HepG2 (cell line): ENCODE results near the gene ICE2. TPM values are rescaled to one million over a fixed set of nuclear protein-coding genes. Genes with fewer than 3 reads are reported as not detected.

Experiments used
- ASH2L ChIP-seq: fragments of 300-600, 200-600 bp; sonication (generic); IDR thresholded peaks from 2 replicates; pipeline ENCODE4 v1.7.0; 2017; ENCODE audit warnings: low read depth, mild to moderate bottlenecking, moderate library complexity, mixed read lengths, low read length; ENCODE audit not compliant: insufficient read length
- BCL6 ChIP-seq: IDR thresholded peaks from 2 replicates; pipeline ENCODE4 v1.6.1; 2016; ENCODE audit warnings: missing genetic modification reagents, missing compliant biosample characterization
- CC2D1A ChIP-seq: sonication (generic); formaldehyde crosslinking; IDR thresholded peaks from 2 replicates; pipeline ENCODE4 v1.8.1; 2023; ENCODE audit warnings: mild to moderate bottlenecking, missing genetic modification reagents
- EP300 ChIP-seq, 3 experiments: sonication (generic) in 1 of 3; formaldehyde crosslinking in 1 of 3; IDR thresholded peaks; 2 replicates each; pipeline versions ENCODE4 v1.5.1 to v1.6.1; 2011 to 2020; ENCODE audit warnings: low read depth in 2 of 3, low read length in 2 of 3, borderline replicate concordance in 1 of 3, improper control_type of control experiment in 1 of 3, mild to moderate bottlenecking in 1 of 3, missing genetic modification reagents in 1 of 3, moderate library complexity in 1 of 3
- ETS1 ChIP-seq: sonication (generic); formaldehyde crosslinking; IDR thresholded peaks from 2 replicates; pipeline ENCODE4 v1.4.0; 2020; ENCODE audit warnings: missing genetic modification reagents
- FOSL2 ChIP-seq: sonication (generic); formaldehyde crosslinking; IDR thresholded peaks from 2 replicates; pipeline ENCODE4 v1.4.0; 2020; ENCODE audit warnings: missing genetic modification reagents
- GTF2F1 ChIP-seq: fragments of 150-350 bp; IDR thresholded peaks from 2 replicates; pipeline ENCODE4 v1.6.1; 2014; ENCODE audit warnings: low read length
- HHEX ChIP-seq: IDR thresholded peaks from 2 replicates; pipeline ENCODE4 v1.6.1; 2016; ENCODE audit warnings: control low read depth
- HMG20A ChIP-seq: IDR thresholded peaks from 2 replicates; pipeline ENCODE4 v1.6.1; 2016; ENCODE audit warnings: borderline replicate concordance
- HNF4A ChIP-seq: sonication (generic); formaldehyde crosslinking; IDR thresholded peaks from 2 replicates; pipeline ENCODE4 v1.4.0; 2020; ENCODE audit warnings: missing genetic modification reagents
- MATR3 ChIP-seq: sonication (generic); formaldehyde crosslinking; IDR thresholded peaks from 2 replicates; pipeline ENCODE4 v1.4.0; 2020; ENCODE audit warnings: missing genetic modification reagents
- MED1 ChIP-seq: sonication (generic); formaldehyde crosslinking; IDR thresholded peaks from 2 replicates; pipeline ENCODE4 v1.4.0; 2020; ENCODE audit warnings: missing genetic modification reagents
- MIER3 ChIP-seq: IDR thresholded peaks from 2 replicates; pipeline ENCODE4 v1.6.1; 2016; ENCODE audit warnings: missing compliant biosample characterization, borderline replicate concordance
- PAXIP1 ChIP-seq: sonication (generic); formaldehyde crosslinking; conservative IDR thresholded peaks from 2 replicates; pipeline ENCODE4 v1.4.0; 2020; ENCODE audit warnings: mild to moderate bottlenecking, missing genetic modification reagents, moderate library complexity
- PITX1 ChIP-seq: sonication (generic); formaldehyde crosslinking; IDR thresholded peaks from 2 replicates; pipeline ENCODE4 v1.5.1; 2020; ENCODE audit warnings: mild to moderate bottlenecking, missing genetic modification reagents
- POLR2A ChIP-seq, 2 experiments: IDR thresholded peaks; 2 replicates each; pipeline ENCODE4 v1.6.1; 2011; ENCODE audit warnings: low read depth in 2 of 2, low read length in 2 of 2, mild to moderate bottlenecking in 1 of 2, moderate library complexity in 1 of 2; ENCODE audit not compliant: insufficient read depth in 1 of 2
- RBFOX2 ChIP-seq: fragments of 200-400 bp; formaldehyde crosslinking; IDR thresholded peaks from 2 replicates; pipeline ENCODE4 v1.6.1; 2017; ENCODE audit warnings: low read depth, mild to moderate bottlenecking, low read length
- SALL1 ChIP-seq: sonication (generic); formaldehyde crosslinking; IDR thresholded peaks from 2 replicates; pipeline ENCODE4 v1.8.0; 2022; ENCODE audit warnings: mild to moderate bottlenecking, missing genetic modification reagents
- YY1 ChIP-seq: IDR thresholded peaks from 2 replicates; pipeline ENCODE4 v1.6.1; 2011; ENCODE audit warnings: low read length, low read depth, moderate library complexity, mild to moderate bottlenecking; ENCODE audit not compliant: insufficient read depth, insufficient replicate concordance
- ZNF317 ChIP-seq: sonication (generic); formaldehyde crosslinking; IDR thresholded peaks from 2 replicates; pipeline ENCODE4 v1.5.0; 2020; ENCODE audit warnings: mild to moderate bottlenecking, missing genetic modification reagents
- ZNF580 ChIP-seq: IDR thresholded peaks from 2 replicates; pipeline ENCODE4 v1.6.1; 2016; ENCODE audit warnings: low read depth, borderline replicate concordance
- ZNF710 ChIP-seq: sonication (generic); formaldehyde crosslinking; IDR thresholded peaks from 2 replicates; pipeline ENCODE4 v1.5.0; 2020; ENCODE audit warnings: mild to moderate bottlenecking, missing genetic modification reagents, borderline replicate concordance
- ZNF749 ChIP-seq: sonication (generic); formaldehyde crosslinking; IDR thresholded peaks from 2 replicates; pipeline ENCODE4 v1.8.0; 2022; ENCODE audit warnings: mild to moderate bottlenecking, missing genetic modification reagents, moderate library complexity, borderline replicate concordance
- polyA plus RNA-seq, 8 experiments: library from polyadenylated mRNA; depleted of rRNA in 3 of 8; stranded (reverse) in 7 of 8; unstranded in 1 of 8; fragments of >200 nt; fragmentation: Illumina TruSeq in 4 of 8; extraction: Trizol in 4 of 8; gene quantifications; 2 replicates each; pipeline versions ENCODE4 v1.2.1 to v1.2.3, GENCODE V29; 2011 to 2016; ENCODE audit warnings: low read depth in 4 of 8, missing spikeins in 1 of 8, mixed read lengths in 1 of 8; ENCODE audit not compliant: insufficient read depth in 1 of 8
- total RNA-seq, 5 experiments: library from RNA; depleted of rRNA; stranded (reverse); fragments of >200 nt; fragmentation: Illumina TruSeq; extraction: Trizol; gene quantifications; 2 replicates each; pipeline ENCODE4 v1.2.3, GENCODE V29; 2016; ENCODE audit warnings: low read depth in 1 of 5

The ICE2 gene
- total and polyA plus RNA-seq, 2 of the 13 experiments (the other 11 are each of a cell fraction or from before 2014, with no cell fraction given) = 24.8 to 26.4 TPM

- TF ChIP-seq SALL1 (CRISPR knock-in tag) = 0 out of 2 replicates have a peak, but pooled peaks have one; percentile 19
- peak; percentile 85 for TF ChIP-seq FOSL2 (CRISPR knock-in tag)
- no peak for TF ChIP-seq CC2D1A (CRISPR knock-in tag)
- TF ChIP-seq ETS1 (CRISPR knock-in tag) = no peak
- TF ChIP-seq ZNF317 = no peak
- no peak for TF ChIP-seq YY1
- no peak for TF ChIP-seq ZNF710
- TF ChIP-seq ZNF749 = no peak
- no peak for TF ChIP-seq MATR3 (CRISPR knock-in tag)
- no peak for TF ChIP-seq BCL6 (CRISPR knock-in tag)
- TF ChIP-seq MIER3 = no peak
- TF ChIP-seq EP300 (IDR thresholded peaks at IDR 0.05; ENCODE audit: low read depth in 2 of 2, low read length in 2 of 2) = peak; percentile 41 to 63; a peak in 1 of 4 replicates
- TF ChIP-seq EP300 (CRISPR knock-in tag; IDR thresholded peaks at IDR 0.05; ENCODE audit: borderline replicate concordance) = no peak
- TF ChIP-seq HNF4A = peak; percentile 70; the same call in 1 of the 2 replicates
- TF ChIP-seq HMG20A (CRISPR knock-in tag) = peak; percentile 43; the same call in 1 of the 2 replicates
- peak; percentile 26; the same call in 1 of the 2 replicates for TF ChIP-seq RBFOX2
- TF ChIP-seq PAXIP1 (CRISPR knock-in tag) = peak; percentile 38; the same call in 1 of the 2 replicates
- TF ChIP-seq ASH2L = peak; percentile 61
- no peak for TF ChIP-seq HHEX (CRISPR knock-in tag)
- TF ChIP-seq ZNF580 (CRISPR knock-in tag) = no peak
- no peak; the same call in 1 of the 2 replicates for TF ChIP-seq GTF2F1
- TF ChIP-seq MED1 = 0 out of 2 replicates have a peak, but pooled peaks have one; percentile 11
- TF ChIP-seq PITX1 = peak; percentile 60; the same call in 1 of the 2 replicates
- peak in 1 of 2 experiments; percentile 65; a peak in 2 of 4 replicates for TF ChIP-seq POLR2A (IDR thresholded peaks at IDR 0.05; ENCODE audit: insufficient read depth in 1 of 2, low read depth in 2 of 2, low read length in 2 of 2)
Observed at GRCh38 chr15:60390871-60391501, 88.0 kb downstream of the ICE2 start (continued).
